Dermis blood vessel endothelial cell (primary cell): Measurements from ENCODE around the gene TGFBR3L. TPM values are rescaled to one million over a fixed set of nuclear protein-coding genes. Genes with fewer than 3 reads are reported as not detected.
"Not testable (repeated sequence)": the region's sequence is repeated elsewhere in the genome, so short reads cannot be mapped to it uniquely, and the experiment has no call there.

Experiments used
- DNase-seq: peaks from one replicate; pipeline ENCODE4 v3.0.0; 2010
- total RNA-seq: library from RNA; depleted of rRNA; stranded (reverse); fragments of >200 nt; gene quantifications from 2 replicates; pipeline ENCODE4 v1.2.3, GENCODE V29; 2014

Gene TGFBR3L
- total RNA-seq, 1 donor from 2014 or later = not detected

DNA sequence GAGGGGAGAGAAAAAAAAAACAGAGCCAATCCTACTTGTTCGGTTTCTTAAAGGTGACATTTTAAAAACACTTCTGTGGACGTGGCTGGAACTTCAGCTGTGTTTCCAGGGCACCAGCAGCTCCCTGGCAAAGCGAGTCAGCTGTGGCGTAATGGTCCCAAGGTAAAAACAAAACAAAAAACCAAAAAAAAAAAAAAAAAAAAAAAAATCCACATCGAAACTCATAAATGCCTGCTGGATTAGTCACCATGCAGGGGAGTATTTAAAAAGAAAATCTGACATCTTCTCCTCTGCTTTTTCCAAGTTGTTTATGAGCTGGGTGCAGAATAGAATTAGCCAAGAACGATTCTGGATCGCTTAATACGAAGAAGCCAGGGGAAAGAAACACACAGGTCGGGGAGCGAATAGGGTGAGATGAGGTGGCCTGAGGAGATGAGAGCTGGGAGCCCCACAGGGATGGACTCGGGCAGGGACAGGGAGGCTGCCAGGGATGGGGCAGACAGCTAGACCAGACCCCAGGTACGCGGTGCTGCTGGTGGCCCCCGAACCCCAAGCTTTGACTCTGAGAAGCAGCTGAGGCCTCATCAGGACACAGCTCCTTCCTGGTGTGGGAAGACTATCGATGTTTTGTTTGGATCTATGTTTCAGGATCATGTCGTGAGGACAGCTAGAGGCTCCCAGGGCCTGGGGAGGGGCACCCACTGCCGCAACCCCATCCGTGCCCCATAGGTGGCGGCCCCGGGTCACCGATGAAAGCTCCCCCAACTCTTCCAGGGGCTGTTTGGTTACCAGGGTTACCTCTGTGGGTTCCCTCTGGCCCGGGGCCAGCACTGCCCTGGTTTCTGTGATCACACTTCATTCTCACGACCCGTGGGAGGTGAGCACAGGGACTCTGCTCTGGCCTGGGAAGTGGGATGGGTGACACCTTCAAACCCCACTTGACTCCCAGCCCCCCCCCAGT is 14.4 kb downstream of the TGFBR3L start:
- peak; percentile 72 for DNase-seq

DNA sequence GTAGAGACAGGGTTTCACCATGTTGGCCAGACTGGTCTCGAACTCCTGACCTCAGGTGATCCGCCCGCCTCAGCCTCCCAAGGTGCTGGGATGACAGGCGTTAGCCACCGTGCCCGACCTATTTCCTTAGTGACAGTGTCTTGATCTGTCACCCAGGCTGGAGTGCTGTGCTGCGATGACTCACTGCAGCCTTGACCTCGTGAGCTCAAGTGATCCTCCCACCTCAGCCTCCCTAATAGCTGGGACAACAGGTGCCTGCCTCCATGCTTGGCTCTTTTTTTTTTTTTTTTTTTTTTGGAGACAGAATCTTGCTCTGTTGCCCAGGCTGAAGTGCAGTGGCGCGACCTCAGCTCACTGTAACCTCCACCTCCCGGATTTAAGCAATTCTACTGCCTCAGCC is 15.4 kb downstream of the TGFBR3L start:
- DNase-seq = not testable (repeated sequence)

DNA sequence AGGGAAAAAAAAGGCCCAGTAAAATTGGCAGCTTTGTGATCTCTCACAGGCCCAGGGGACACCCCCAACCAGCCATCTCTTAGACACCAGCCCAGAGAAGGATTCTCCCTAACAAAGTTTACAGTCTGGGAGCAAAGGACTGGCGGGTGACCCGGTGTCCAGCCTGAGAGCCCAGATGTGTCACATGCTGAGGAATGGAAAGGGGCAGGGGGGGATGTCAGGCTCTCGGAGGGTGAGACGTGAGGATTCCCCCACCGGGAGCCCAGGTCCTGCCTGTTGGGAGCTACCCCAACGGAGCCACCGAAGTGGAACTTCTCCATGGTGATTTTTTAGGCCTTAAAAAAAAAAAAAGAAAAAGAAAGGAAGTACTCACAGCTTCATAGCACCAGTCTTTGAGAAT is 16.1 kb downstream of the TGFBR3L start:
- no peak for DNase-seq

DNA sequence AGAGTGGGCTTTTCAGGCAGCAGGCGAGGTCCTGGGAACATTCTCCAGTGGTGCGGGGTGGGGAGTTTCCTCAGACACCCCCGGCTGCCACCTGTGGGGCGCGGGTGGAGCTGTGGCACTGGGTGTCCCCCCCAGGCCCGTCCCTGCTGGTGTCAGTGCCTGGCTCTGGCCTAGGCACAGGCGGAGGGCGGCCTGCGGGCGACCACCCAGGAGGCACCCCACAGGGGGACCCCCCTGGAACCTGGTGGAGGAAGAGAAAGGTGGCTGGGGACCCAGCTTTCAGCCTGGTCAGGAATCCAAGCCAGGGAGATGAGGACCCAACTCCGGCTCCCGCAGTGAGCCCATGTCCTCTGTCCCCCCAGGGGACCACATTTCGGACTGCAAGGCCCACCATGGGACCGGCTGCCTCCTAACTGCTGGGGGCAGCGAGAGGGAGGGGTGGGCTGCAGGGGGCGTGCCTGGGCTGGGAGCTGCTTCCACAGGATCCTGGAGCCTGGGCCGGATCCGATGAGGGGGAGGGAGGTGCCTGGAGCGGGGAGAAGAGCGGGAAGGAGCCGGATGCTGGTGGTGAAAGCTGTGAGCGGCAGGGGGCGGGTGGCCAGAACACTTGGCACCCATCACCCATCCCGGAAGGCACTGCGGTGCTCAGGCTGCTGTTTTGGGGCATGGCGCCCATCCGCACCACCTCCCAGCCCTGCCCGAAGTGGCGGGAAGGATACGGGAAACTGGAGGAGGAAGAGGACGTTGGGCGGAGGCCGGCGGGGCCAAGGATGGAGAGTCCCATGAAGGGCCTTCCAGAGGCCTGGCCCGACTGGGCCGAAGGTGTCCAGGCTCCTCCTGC is 16.8 kb downstream of the TGFBR3L start:
- no peak for DNase-seq

GRCh38 chr19:7932276-7932929 is 17.8 kb downstream of the TGFBR3L start:
- no peak for DNase-seq

- no peak for DNase-seq
Measured at GRCh38 chr19:7932930-7933300, 18.3 kb downstream of the TGFBR3L start.

GRCh38 chr19:7933411-7933810 is 18.8 kb downstream of the TGFBR3L start:
- DNase-seq = no peak

GRCh38 chr19:7933828-7934725 is 19.4 kb downstream of the TGFBR3L start:
- no peak for DNase-seq

- DNase-seq = no peak
Measured at GRCh38 chr19:7934766-7935165, 20.1 kb downstream of the TGFBR3L start.

- DNase-seq = no peak
Measured at GRCh38 chr19:7940841-7941240, 26.2 kb downstream of the TGFBR3L start.

GRCh38 chr19:7941895-7942596 is 27.4 kb downstream of the TGFBR3L start:
- DNase-seq = no peak

- DNase-seq = peak; percentile 17
Measured at GRCh38 chr19:7942981-7943443, 28.4 kb downstream of the TGFBR3L start.

DNA sequence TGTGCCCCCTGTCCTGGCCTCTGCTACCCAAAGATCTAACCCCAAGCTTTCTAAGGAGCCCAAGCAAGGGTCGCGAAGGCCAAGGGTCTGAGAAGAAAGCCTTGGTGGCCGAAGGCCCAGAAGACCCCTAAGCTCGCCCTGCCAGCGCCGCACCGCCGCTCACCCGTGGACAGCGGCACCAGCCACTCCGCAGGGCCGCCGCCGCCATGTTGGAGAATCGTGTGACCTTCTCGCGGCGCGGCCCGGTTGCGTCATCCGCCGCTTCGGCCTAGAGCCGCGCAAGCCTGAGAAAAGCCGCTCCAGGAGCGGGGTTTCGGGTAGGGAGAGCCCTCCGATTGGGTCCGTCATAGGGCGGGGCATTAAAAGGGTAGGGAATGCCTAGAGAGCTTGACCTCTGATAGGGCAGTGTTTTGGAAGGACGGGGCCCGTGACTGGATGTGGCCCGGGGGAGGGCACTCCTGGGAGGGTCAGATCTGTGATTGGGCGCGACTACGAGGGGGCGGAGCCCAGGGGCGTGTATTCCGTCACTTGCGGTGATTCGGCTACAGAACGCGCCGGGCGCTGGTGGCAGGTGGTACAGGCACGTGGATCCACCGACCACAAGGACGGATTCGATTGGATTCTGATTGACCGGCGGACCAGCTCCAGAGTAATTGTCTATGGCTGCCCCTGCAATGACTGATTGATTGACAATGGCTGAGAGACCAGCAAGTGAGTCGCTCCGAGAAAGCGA is 29.0 kb downstream of the TGFBR3L start, which contains the start of gene TIMM44:
TIMM44 (minus strand) TSS at position 223 of the 733 bp plus-strand sequence; CDS start at position 208, 15 bp downstream.
- DNase-seq = peak; percentile 99

- peak; percentile 92 for DNase-seq
Measured at GRCh38 chr19:7944177-7944761, 29.6 kb downstream of the TGFBR3L start.

DNA sequence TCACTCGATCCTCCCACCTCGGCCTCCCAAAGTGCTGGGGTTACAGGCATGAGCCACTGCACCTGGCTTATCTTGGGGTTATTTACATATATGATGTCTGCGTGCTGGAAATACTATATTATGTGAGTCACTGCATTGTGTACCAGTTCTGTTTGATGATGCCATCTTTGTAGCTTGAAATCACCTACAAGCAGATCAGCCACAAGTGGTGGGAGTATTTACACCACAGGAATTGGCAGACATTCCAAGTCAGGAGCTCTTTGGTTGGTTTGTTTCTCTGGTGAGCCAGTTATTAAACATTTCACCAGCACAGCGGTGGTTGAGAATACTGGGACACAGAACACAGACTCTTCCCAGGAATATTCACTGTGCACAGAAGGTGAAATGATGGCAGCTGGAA is 33.3 kb downstream of the TGFBR3L start:
- DNase-seq = no peak

GRCh38 chr19:7953060-7953459 is 38.4 kb downstream of the TGFBR3L start:
- peak; percentile 58 for DNase-seq

DNA sequence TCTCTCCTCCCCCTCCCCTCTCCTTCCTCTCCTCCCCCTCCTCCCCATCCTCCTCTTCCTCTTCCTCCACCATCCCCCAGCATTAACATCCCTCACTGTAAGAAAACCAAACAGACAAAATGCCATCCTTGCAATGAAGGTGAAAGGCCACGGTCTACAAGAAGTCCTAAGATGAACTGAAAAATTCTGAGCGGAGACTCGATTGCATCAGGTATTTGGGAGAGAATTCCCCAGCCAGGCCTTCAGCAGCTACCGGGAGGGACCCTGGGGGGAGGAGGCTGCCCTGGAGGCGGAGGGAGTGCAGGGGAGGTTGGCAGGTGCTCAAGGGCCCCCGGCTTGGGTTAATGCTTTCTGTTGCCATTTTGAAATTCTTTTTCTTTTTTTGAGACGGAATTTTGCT is 38.9 kb downstream of the TGFBR3L start:
- DNase-seq = no peak

GRCh38 chr19:7955696-7956095 is 41.1 kb downstream of the TGFBR3L start:
- no peak for DNase-seq

DNA sequence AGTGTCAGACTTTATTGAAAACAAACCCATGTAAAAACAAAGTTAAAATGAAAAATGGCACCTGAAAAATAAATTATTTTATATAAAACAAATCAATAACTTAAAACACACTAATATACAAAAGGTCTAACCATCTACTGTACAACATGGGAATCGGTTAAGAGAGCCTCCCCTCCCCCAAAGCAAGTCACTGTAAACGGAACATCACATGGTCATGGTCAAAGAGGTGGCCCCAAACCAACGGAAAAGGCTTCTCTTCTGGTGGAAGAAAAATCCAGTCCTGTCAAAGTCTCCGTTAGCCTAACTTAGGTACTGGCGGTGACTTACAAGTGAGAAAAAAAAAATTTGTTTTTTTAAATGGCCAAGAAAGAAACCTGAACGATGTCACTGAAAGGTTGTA is 44.6 kb downstream of the TGFBR3L start:
- no peak for DNase-seq

DNA sequence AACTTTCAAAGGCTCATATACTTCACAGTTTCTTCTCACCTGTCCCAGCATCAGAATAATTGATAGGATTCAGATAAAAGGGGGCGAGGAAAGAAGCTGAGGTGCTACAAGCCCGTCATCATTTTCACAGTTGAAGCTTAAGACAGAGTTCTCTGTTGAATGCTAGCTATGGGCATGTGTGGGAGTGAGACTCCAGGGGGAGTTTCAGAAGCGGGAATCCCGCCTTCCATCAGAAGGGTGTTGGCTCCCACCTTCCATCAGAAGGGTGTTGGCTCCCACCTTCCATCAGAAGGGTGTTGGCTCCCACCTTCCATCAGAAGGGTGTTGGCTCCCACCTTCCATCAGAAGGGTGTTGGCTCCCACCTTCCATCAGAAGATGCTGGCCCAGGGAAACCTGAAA is 46.5 kb downstream of the TGFBR3L start:
- DNase-seq = not testable (repeated sequence)
